Measurements from ENCODE around the gene SLC25A13. TPM values are rescaled to one million over a fixed set of nuclear protein-coding genes. Genes with fewer than 3 reads are reported as not detected.

Gene SLC25A13
- total RNA-seq, 1 experiment from 2014 or later = 71.7 TPM

DNA sequence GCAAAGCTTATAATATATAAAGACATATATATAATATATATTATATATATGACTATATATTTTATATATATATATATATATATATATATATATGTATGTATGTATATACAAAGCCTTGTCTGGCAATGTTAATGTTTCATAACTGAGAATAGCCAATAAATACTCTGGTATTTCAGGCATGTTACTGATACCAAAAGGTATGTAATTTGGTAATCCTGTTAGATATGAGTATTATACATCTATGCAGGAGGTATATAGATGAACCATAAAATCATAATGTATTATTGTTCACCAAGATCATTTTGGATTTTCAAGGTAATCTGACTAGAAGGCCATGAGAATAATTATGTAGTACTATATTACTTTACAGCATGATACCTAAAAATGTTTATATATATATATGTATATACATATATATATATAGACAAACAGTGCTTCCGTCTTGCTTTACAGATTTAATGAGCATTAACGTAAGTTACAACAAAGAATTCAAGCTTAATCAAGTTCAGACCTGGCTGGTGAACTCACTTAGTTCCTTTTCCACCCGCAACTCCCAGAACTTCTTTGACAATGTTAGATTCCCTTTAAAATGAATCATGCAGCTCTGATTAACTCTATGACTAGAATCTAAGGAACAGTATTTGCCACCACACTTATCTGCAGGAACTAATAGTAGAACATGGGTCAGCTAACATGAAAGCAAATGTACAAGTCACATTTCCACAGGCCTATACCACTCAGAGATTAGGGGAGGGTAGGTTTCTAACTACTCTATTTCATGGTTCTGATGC, 82.7 kb downstream of the SLC25A13 start:
- Histone ChIP-seq H3T11ph (ENCODE audit: low read length) (no peak overlapping the region), H3K27me3 (ENCODE audit: insufficient read depth, low read length) (no peaks in the 10 kb centered on the region), H2BK120ac (ENCODE audit: low read depth, low read length, poor library complexity, severe bottlenecking) (no peak overlapping the region), H4K20me1 (ENCODE audit: control insufficient read depth, insufficient read depth, insufficient read length) (no peaks in the 10 kb centered on the region), H3K18ac (ENCODE audit: insufficient read length, low read depth, low read length) (no peak overlapping the region), H2BK15ac (ENCODE audit: low read depth, low read length) (no peak overlapping the region), H3K27ac (ENCODE audit: insufficient read length, low read depth, low read length) (no peak overlapping the region), H3K79me2 (ENCODE audit: insufficient read depth, low read length) (peaks cover 2% of the 10 kb centered on the region; the same call in 1 of the 2 replicates), H4K8ac (replicated peaks; ENCODE audit: insufficient read length, low read depth, low read length) (no peak overlapping the region), H3K23ac (ENCODE audit: insufficient read length, low read depth, low read length) (no peak overlapping the region), H2BK5ac (ENCODE audit: insufficient read length, low read length) (no peak overlapping the region), H3K79me1 (ENCODE audit: insufficient read depth, low read depth, low read length, poor library complexity, severe bottlenecking) (no peaks in the 10 kb centered on the region), H2AK5ac (ENCODE audit: insufficient read length, low read length) (no peak overlapping the region), H4K5ac (ENCODE audit: insufficient read length, low read depth, low read length) (no peak overlapping the region), H3K23me2 (ENCODE audit: insufficient read length, low read depth, low read length, poor library complexity, severe bottlenecking) (no peaks in the 10 kb centered on the region), H2BK12ac (ENCODE audit: insufficient read length, low read depth, low read length) (no peak overlapping the region), H3K9me3 (ENCODE audit: control insufficient read depth, low read depth, low read length) (no peaks in the 10 kb centered on the region), H3K9ac (ENCODE audit: extremely low read depth, insufficient read length, low read length) (no peak overlapping the region), H3K4me1 (ENCODE audit: insufficient read depth, low read length) (no peaks in the 10 kb centered on the region), H2BK20ac (ENCODE audit: low read depth, low read length, poor library complexity, severe bottlenecking) (no peak overlapping the region), H3K4me2 (ENCODE audit: insufficient read depth, insufficient read length, low read length) (no peak overlapping the region), H2AFZ (ENCODE audit: low read length) (no peak overlapping the region), H3K56ac (ENCODE audit: insufficient read length, low read depth, low read length) (no peak overlapping the region), H3K4ac (ENCODE audit: low read depth, low read length) (no peak overlapping the region), H3K14ac (ENCODE audit: insufficient read depth, low read length) (no peak overlapping the region), H4K91ac (ENCODE audit: insufficient read length, low read depth, low read length) (no peak overlapping the region)
- Mint-ChIP-seq H3K36me3 (ENCODE audit: insufficient read depth in 1 of 3, low read depth in 3 of 3) (peaks cover 0 to 6% (median 2%) of the 10 kb centered on the region in 3 experiments; a peak in 3 of 7 replicates), H3K27ac (no peak overlapping the region), H3K4me1 (peaks cover 0 to 2% of the 10 kb centered on the region in 2 experiments; a peak in 2 of 4 replicates), H3K4me3 (no peak overlapping the region), H3K27me3 (ENCODE audit: low read depth) (no peaks in the 10 kb centered on the region), H3K9me3 (no peaks in the 10 kb centered on the region)
- no CpG with 5 or more reads among the region's 3 CpGs for WGBS (ENCODE audit: extremely low coverage, insufficient read length, low lambda C conversion rate)
- no peak for DNase-seq
- TF ChIP-seq, protein P1, sequence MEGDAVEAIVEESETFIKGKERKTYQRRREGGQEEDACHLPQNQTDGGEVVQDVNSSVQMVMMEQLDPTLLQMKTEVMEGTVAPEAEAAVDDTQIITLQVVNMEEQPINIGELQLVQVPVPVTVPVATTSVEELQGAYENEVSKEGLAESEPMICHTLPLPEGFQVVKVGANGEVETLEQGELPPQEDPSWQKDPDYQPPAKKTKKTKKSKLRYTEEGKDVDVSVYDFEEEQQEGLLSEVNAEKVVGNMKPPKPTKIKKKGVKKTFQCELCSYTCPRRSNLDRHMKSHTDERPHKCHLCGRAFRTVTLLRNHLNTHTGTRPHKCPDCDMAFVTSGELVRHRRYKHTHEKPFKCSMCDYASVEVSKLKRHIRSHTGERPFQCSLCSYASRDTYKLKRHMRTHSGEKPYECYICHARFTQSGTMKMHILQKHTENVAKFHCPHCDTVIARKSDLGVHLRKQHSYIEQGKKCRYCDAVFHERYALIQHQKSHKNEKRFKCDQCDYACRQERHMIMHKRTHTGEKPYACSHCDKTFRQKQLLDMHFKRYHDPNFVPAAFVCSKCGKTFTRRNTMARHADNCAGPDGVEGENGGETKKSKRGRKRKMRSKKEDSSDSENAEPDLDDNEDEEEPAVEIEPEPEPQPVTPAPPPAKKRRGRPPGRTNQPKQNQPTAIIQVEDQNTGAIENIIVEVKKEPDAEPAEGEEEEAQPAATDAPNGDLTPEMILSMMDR (conservative IDR thresholded peaks at IDR 0.05) = no peak

Measured in H9 (cell line).